BLaER1 (cell line): Measurements from ENCODE around the gene WAPL.

Experiments used
- H3K27ac ChIP-seq: shearing (Covaris generic); formaldehyde crosslinking; 2 replicates; pipeline ENCODE4 v1.8.1; 2022
- H3K27me3 ChIP-seq: shearing (Covaris generic); formaldehyde crosslinking; 2 replicates; pipeline ENCODE4 v1.8.1; 2022
- H3K36me3 ChIP-seq: shearing (Covaris generic); formaldehyde crosslinking; 2 replicates; pipeline ENCODE4 v1.8.1; 2022
- H3K4me1 ChIP-seq: shearing (Covaris generic); formaldehyde crosslinking; 2 replicates; pipeline ENCODE4 v1.8.1; 2022
- H3K4me2 ChIP-seq: shearing (Covaris generic); formaldehyde crosslinking; 2 replicates; pipeline ENCODE4 v1.8.1; 2022
- H3K4me3 ChIP-seq: shearing (Covaris generic); formaldehyde crosslinking; 2 replicates; pipeline ENCODE4 v1.8.1; 2022
- H3K9ac ChIP-seq: shearing (Covaris generic); formaldehyde crosslinking; 2 replicates; pipeline ENCODE4 v1.8.1; 2022
- H3K9me3 ChIP-seq: shearing (Covaris generic); formaldehyde crosslinking; 2 replicates; pipeline ENCODE4 v1.8.1; 2022
- H4K20me1 ChIP-seq: shearing (Covaris generic); formaldehyde crosslinking; 2 replicates; pipeline ENCODE4 v1.8.1; 2022
- Cebpa-rat ChIP-seq: shearing (Covaris generic); IDR thresholded peaks from 2 replicates; pipeline ENCODE4 v1.8.1; 2022

Gene WAPL

DNA sequence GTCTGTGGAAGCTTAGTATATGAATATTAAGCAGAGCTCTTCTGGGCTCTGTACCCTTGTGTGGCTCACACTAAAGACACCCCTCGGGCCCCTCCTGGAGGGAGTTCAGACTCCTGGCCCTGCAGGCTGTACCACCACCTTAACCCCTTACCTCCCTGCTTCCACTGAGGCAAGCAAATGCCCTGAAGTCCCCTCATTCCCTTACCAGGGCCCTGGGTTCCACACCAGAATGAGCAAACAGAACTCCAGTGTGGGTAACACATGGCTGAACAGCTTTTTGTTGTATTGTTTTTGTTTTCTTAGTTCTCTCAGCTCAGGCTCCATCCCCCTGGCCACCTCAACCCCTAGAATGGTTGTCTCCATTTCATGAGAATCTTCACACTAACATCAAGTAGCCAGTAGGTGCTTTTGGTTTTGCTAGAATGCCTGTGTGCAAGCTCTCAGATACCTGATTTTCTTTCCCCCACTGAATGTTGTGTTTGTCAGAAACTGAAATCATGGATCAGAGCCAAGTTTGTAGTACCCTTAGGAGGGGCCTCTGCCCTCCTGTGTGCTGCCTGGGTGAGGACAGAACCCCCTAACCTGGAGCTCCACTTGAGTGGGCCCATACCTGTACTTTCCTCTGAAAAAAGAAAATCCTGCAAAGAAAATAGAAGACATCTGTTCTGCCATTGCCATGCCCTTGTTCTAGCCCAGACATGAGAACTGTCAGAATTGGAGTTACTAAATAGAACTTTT is 2.8 kb upstream of the WAPL start:
- Histone ChIP-seq H3K36me3 (no peaks in the 10 kb centered on the region), H3K4me1 (peaks cover 41% of the 10 kb centered on the region), H3K9me3 (no peaks in the 10 kb centered on the region), H3K27me3 (no peaks in the 10 kb centered on the region), H3K27ac (peak overlapping the region; percentile 39; the same call in 1 of the 2 replicates), H3K4me3 (no peak overlapping the region), H3K4me2 (peak overlapping the region; percentile 86), H3K9ac (peak overlapping the region; percentile 8; the same call in 1 of the 2 replicates), H4K20me1 (peaks cover 19% of the 10 kb centered on the region)
- TF ChIP-seq Cebpa-rat: no peak

DNA sequence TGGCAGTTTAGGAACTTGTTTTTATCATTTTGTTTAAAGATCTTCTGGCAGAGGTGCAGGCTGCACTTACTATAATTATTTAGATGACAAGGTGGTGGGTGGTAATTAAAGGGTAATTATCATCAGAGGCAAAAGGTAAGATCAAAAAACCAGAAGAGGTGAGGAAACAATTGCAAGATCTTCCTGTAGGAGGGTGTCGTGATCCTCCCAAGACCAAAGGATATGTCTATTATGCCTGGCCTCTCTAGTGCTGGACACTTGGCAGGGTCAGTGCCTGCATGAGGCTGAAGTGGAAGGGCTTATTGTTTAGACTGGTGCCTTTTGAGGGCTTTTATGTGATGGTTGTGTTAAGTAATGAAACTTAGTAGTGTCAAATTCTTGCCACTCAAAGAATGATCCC is 1.8 kb upstream of the WAPL start:
- no peak for TF ChIP-seq Cebpa-rat
- Histone ChIP-seq H3K4me3 (peak overlapping the region; percentile 94; the same call in 1 of the 2 replicates), H3K27me3 (no peaks in the 10 kb centered on the region), H3K4me2 (peak overlapping the region; percentile 86), H3K9ac (peak overlapping the region; percentile 98; the same call in 1 of the 2 replicates), H3K27ac (peak overlapping the region; percentile 99; the same call in 1 of the 2 replicates), H3K9me3 (no peaks in the 10 kb centered on the region), H4K20me1 (peaks cover 30% of the 10 kb centered on the region), H3K36me3 (peaks cover 1% of the 10 kb centered on the region; the same call in 1 of the 2 replicates), H3K4me1 (peaks cover 47% of the 10 kb centered on the region)

DNA sequence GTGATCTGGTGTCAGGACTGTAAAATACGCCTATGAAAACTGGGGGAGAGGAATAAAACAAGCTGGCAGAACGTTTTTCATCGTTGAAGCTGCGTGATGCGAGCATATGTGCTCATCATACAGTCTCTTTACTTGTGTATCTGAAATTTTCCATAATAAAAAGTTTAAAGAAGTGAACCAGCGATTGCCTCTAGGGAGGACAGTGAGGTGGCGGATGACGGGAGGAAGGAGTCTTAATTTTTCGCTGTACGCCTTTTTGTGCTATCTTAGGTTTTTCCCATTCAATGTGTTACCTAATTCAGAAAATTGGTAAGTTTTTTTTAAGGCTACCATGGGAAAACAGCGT is 891 bp upstream of the WAPL start:
- Histone ChIP-seq H3K4me2 (peak overlapping the region; percentile 86), H4K20me1 (peaks cover 38% of the 10 kb centered on the region), H3K27ac (peak overlapping the region; percentile 99), H3K27me3 (no peaks in the 10 kb centered on the region), H3K9ac (peak overlapping the region; percentile 98), H3K36me3 (peaks cover 10% of the 10 kb centered on the region; the same call in 1 of the 2 replicates), H3K4me1 (peaks cover 56% of the 10 kb centered on the region), H3K4me3 (peak overlapping the region; percentile 94), H3K9me3 (no peaks in the 10 kb centered on the region)
- no peak for TF ChIP-seq Cebpa-rat

DNA sequence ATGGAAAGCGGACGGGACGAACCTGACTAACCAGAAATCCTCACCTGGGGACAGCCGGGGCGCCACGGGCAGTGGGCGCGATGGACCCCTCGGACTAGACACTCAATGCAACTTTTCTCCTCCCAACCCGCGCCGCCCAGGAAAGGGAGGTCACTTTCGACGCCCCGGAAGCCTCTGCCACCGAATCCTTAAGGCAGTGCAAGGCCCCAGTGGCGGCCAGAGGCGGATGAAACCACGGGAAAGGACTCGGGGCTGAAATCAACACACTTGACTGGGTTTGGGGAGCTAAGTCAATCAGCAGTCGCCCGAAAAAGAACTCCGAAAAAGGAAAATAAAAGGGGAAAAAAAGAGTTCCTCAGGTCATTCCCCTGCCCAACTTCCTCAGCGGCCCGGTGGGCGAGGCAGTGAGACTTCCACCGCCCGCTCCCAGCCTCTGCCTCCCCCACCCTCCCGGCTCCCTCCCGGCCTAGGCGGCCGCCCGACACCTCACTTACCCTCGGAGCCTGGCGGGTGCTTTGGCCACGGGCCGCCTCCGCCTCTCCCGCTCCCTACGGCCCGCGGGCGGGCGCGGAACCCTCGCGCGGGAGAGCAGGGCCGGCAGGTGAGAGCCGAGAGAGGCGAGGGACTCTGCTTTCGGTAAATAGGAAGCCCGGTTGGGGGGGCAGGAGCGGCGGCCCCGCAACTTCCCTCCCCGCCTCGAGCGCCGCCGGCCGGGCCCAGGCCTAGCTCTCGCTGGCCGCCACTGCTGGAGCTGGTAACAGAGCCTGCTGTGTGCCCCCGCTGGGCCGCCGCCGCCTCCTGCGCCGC is 518 bp downstream of the WAPL start:
- Histone ChIP-seq H3K9ac (peak overlapping the region; percentile 98), H3K27me3 (no peaks in the 10 kb centered on the region), H3K4me2 (peak overlapping the region; percentile 76), H3K9me3 (no peaks in the 10 kb centered on the region), H4K20me1 (peaks cover 52% of the 10 kb centered on the region), H3K27ac (peak overlapping the region; percentile 99), H3K4me1 (peaks cover 70% of the 10 kb centered on the region), H3K4me3 (peak overlapping the region; percentile 94), H3K36me3 (peaks cover 24% of the 10 kb centered on the region)
- TF ChIP-seq Cebpa-rat: no peak

DNA sequence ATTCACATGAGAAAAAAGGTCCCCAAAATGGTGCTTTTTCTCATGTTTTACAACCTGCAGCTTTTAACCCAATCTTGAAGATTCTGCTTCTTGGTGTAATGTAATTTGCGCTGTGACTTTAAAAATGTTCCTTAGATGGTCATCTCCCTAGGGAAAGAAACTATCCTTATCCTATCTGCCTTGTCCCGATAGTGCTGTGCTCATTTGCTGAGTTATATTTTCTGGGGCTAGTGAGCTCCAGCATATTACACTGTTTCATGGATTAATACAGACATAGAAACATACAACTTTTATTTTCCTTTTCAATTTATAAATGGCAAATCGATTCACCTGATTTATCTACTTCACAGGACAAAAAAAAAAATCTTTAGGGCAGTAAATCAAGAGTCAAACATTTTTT is 2.8 kb downstream of the WAPL start:
- H4K20me1 ChIP-seq: peaks cover 75% of the 10 kb centered on the region
- peak overlapping the region; percentile 98 for H3K9ac ChIP-seq
- peaks cover 47% of the 10 kb centered on the region for H3K36me3 ChIP-seq
- H3K27ac ChIP-seq: peak overlapping the region; percentile 99; the same call in 1 of the 2 replicates
- H3K27me3 ChIP-seq: no peaks in the 10 kb centered on the region
- TF ChIP-seq Cebpa-rat: no peak
- peak overlapping the region; percentile 76 for H3K4me2 ChIP-seq
- H3K4me3 ChIP-seq: peak overlapping the region; percentile 94
- peaks cover 72% of the 10 kb centered on the region for H3K4me1 ChIP-seq
- H3K9me3 ChIP-seq: no peaks in the 10 kb centered on the region

DNA sequence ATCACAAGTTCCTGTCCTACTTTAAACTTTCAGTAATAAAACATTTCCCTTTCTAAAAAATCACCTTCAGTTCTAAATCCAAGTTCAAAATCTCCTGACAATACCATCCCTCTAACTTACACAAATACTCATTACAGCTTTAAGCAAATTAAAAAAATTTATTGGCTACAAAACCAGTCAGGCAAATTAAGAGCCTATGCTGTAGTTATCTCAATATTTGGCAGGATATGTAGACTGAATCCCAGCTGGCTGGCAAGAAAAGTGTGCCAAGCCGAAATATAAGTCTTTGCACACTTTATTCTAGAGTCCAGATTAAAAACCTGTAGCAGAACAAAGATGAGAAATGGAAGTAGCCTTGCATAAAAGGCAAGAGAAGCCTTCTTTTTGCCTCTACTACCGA is 9.5 kb downstream of the WAPL start:
- Histone ChIP-seq H3K4me3 (no peak overlapping the region), H3K4me1 (peaks cover 69% of the 10 kb centered on the region), H3K9ac (no peak overlapping the region), H3K27me3 (no peaks in the 10 kb centered on the region), H3K9me3 (no peaks in the 10 kb centered on the region; the same call in 1 of the 2 replicates), H4K20me1 (peaks cover 100% of the 10 kb centered on the region), H3K27ac (no peak overlapping the region), H3K36me3 (peaks cover 88% of the 10 kb centered on the region), H3K4me2 (peak overlapping the region; percentile 30)
- TF ChIP-seq Cebpa-rat: no peak

DNA sequence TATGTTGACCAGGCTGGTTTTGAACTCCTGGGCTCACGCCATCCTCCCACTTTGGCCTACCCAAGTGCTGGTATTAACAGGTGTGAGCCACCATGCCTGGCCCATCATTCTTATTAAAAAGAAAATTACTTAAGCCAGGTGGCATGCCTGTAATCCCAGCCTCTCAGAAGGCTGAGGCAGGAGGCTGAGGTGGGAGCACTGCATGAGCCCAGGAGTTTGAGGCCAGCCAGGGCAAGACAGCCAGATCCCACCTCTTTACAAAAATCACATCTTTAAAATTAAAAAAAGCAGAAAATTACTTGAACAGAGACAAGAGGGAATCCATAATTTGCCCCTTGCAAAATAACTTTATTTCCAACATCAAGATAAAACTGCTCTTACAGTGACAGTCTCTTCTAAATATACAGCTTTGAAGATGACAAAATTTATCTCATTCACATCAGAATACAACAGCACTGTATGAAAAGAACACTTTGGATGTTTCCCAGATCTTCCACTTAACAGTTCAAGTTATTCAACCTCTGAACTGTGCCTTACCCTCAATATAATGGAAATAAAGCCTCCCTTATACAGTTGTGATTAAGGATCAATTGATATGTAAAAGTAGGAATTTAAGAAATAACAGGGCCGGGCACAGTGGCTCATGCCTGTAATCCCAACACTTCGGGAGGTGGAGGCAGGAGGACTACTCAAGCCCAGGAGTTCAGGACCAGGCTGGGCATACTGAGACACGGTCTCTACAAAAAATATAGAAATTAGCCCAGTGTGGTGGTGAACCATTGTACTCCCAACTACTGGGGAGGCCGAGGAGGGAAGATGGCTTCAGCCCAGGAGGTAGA is 10.3 kb downstream of the WAPL start:
- no peak for TF ChIP-seq Cebpa-rat
- H3K4me2 ChIP-seq: no peak overlapping the region
- H3K9ac ChIP-seq: no peak overlapping the region
- no peaks in the 10 kb centered on the region; the same call in 1 of the 2 replicates for H3K9me3 ChIP-seq
- H3K27me3 ChIP-seq: no peaks in the 10 kb centered on the region
- H3K27ac ChIP-seq: no peak overlapping the region
- peaks cover 87% of the 10 kb centered on the region for H3K36me3 ChIP-seq
- peaks cover 69% of the 10 kb centered on the region for H3K4me1 ChIP-seq
- H4K20me1 ChIP-seq: peaks cover 100% of the 10 kb centered on the region
- H3K4me3 ChIP-seq: no peak overlapping the region

DNA sequence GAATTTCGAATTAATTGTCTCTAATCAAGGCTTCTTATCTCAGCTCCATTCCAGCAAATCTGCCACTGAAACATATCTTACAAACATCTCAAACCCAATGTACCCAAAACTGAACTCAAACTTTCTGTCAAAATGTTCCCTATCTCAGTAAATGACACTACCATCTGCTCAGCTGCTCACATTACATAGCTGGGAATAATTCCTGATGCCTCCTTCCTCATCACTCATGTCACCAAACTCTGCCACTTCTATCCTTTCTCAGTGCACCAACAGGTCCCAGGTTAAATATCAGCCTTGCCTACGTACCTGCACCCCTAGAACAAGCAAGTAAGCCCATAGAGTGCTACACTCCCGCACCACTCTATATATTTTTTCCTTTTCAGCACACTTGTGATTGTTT is 12.4 kb downstream of the WAPL start:
- no peak for TF ChIP-seq Cebpa-rat
- Histone ChIP-seq H3K9me3 (no peaks in the 10 kb centered on the region; the same call in 1 of the 2 replicates), H3K27ac (no peak overlapping the region), H3K4me2 (no peak overlapping the region), H3K27me3 (no peaks in the 10 kb centered on the region), H4K20me1 (peaks cover 100% of the 10 kb centered on the region), H3K4me3 (no peak overlapping the region), H3K36me3 (peaks cover 81% of the 10 kb centered on the region), H3K9ac (no peak overlapping the region), H3K4me1 (peaks cover 68% of the 10 kb centered on the region)

DNA sequence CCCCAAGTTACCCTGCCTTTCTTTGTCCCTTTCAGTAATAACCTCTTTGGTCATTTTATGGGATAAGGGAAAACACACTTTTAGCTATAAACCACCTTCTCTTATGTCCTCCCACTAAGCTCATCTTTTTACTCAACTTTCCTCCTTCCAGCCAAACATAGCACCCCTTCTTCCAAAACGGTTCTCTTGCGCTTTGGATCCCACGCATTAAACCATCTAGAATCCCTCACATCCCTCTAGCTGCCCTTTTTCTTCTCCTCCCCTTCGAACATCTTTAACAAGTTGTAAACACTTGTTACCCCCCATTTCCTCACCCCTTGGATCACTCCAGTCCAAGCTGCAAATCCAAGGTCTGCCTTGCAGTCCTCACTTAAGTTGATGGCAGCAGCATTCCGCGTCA is 13.4 kb downstream of the WAPL start:
- H4K20me1 ChIP-seq: peaks cover 100% of the 10 kb centered on the region
- H3K9ac ChIP-seq: no peak overlapping the region
- peaks cover 60% of the 10 kb centered on the region for H3K4me1 ChIP-seq
- no peaks in the 10 kb centered on the region; the same call in 1 of the 2 replicates for H3K9me3 ChIP-seq
- H3K27ac ChIP-seq: 0 out of 2 replicates have a peak overlapping the region, but pooled peaks have one; percentile 2
- H3K4me2 ChIP-seq: peak overlapping the region; percentile 72; the same call in 1 of the 2 replicates
- H3K27me3 ChIP-seq: no peaks in the 10 kb centered on the region
- no peak for TF ChIP-seq Cebpa-rat
- no peak overlapping the region for H3K4me3 ChIP-seq
- H3K36me3 ChIP-seq: peaks cover 81% of the 10 kb centered on the region
